Esophagus (tissue), 2 donors: ENCODE results near the gene ADRB2. TPM values are rescaled to one million over a fixed set of nuclear protein-coding genes. Genes with fewer than 3 reads are reported as not detected.

Experiments
- H3K27ac ChIP-seq, 2 donors: one replicate each; pipeline ENCODE4 v1.5.1; 2013; ENCODE audit warnings: low read depth in 2 of 2, mild to moderate bottlenecking in 2 of 2, inconsistent platforms in 1 of 2, low read length in 1 of 2, moderate library complexity in 1 of 2
- H3K27me3 ChIP-seq, 2 donors: one replicate each; pipeline ENCODE4 v1.6.1; 2013; ENCODE audit warnings: low read length in 2 of 2, control low read depth in 1 of 2, mild to moderate bottlenecking in 1 of 2; ENCODE audit not compliant: insufficient read depth in 2 of 2, control insufficient read depth in 1 of 2
- H3K36me3 ChIP-seq, 2 donors: one replicate each; pipeline ENCODE4 v1.6.1; 2013; ENCODE audit warnings: low read length in 1 of 2; ENCODE audit not compliant: control insufficient read depth in 2 of 2, insufficient read depth in 2 of 2
- H3K4me1 ChIP-seq, 2 donors: one replicate each; pipeline ENCODE4 v1.6.1; 2013; ENCODE audit warnings: low read length in 1 of 2; ENCODE audit not compliant: control insufficient read depth in 2 of 2, insufficient read depth in 2 of 2
- H3K4me3 ChIP-seq, 2 donors: one replicate each; pipeline ENCODE4 v1.5.1; 2013; ENCODE audit warnings: low read length in 2 of 2, mild to moderate bottlenecking in 2 of 2, low read depth in 1 of 2, moderate library complexity in 1 of 2
- H3K9me3 ChIP-seq, 2 donors: one replicate each; pipeline ENCODE4 v1.6.1; 2013; ENCODE audit warnings: mild to moderate bottlenecking in 2 of 2, low read depth in 1 of 2, low read length in 1 of 2, moderate library complexity in 1 of 2; ENCODE audit not compliant: control insufficient read depth in 2 of 2, insufficient read depth in 1 of 2
- WGBS, 2 donors: extraction: QIAGEN DNeasy Blood & Tissue Kit; methylation state at CpG; one replicate each; pipeline ENCODE4 v1.1.7; 2013; 5-methylcytosine and 5-hydroxymethylcytosine counted together
- polyA plus RNA-seq, 2 donors: library from polyadenylated mRNA; stranded (reverse); fragments of 200-250 nt; gene quantifications; one replicate each; pipeline ENCODE4 v1.2.3, GENCODE V29; 2013
- donor health status: healthy with polysubstance abuse.
- donor health status: Bipolar disorder and iron deficiency.

Gene ADRB2
- polyA plus RNA-seq: 1 to 10 TPM; 2.1 to 2.8 TPM

DNA sequence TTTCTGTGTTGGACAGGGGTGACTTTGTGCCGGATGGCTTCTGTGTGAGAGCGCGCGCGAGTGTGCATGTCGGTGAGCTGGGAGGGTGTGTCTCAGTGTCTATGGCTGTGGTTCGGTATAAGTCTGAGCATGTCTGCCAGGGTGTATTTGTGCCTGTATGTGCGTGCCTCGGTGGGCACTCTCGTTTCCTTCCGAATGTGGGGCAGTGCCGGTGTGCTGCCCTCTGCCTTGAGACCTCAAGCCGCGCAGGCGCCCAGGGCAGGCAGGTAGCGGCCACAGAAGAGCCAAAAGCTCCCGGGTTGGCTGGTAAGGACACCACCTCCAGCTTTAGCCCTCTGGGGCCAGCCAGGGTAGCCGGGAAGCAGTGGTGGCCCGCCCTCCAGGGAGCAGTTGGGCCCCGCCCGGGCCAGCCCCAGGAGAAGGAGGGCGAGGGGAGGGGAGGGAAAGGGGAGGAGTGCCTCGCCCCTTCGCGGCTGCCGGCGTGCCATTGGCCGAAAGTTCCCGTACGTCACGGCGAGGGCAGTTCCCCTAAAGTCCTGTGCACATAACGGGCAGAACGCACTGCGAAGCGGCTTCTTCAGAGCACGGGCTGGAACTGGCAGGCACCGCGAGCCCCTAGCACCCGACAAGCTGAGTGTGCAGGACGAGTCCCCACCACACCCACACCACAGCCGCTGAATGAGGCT, at the start of gene ADRB2:
TSS of gene ADRB2 (plus strand) at position 559 of the 686 bp plus-strand sequence. CDS start 221 bp downstream, outside the sequence.
- Histone ChIP-seq H3K4me3 (peak within 1 kb of the TSS; percentile 48 to 53), H3K4me1 (peaks cover 4 to 14% of the 10 kb centered on the region in 2 donors), H3K27ac (peak within 1 kb of the TSS; percentile 95 to 98), H3K27me3 (no peaks in the 10 kb centered on the region), H3K9me3 (no peaks in the 10 kb centered on the region), H3K36me3 (no peaks in the 10 kb centered on the region)
- 0 to 1% methylated on average over 42 of the region's 42 CpGs for whole genome bisulfite sequencing, 2 donors

DNA sequence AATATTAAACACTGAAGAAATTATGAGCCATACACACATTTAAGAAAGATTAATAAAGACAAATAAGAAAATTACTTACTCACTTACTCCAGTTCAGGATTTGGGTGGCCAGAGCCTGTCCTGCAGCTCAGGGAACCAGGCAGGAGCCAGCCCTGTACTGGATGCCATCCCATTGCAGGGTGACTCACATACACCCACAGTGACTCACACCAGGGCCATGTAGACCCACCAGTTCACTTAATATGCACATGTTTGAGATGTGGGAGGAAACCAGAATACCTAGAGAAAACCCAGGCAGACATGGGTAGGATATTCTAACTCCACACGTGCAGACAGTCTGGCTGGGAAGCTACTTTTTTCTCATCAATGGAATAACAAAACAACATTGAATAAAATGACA, 49.6 kb upstream of the ADRB2 start:
- Histone ChIP-seq H3K36me3 (no peaks in the 10 kb centered on the region), H3K4me3 (no peak overlapping the region), H3K4me1 (peaks cover 3 to 15% of the 10 kb centered on the region in 2 donors), H3K9me3 (no peaks in the 10 kb centered on the region), H3K27me3 (no peaks in the 10 kb centered on the region), H3K27ac (peak overlapping the region in 1 of 2 donors; percentile 35)
- 45 to 66% methylated on average over 1 of the region's 1 CpG for WGBS, 2 donors

DNA sequence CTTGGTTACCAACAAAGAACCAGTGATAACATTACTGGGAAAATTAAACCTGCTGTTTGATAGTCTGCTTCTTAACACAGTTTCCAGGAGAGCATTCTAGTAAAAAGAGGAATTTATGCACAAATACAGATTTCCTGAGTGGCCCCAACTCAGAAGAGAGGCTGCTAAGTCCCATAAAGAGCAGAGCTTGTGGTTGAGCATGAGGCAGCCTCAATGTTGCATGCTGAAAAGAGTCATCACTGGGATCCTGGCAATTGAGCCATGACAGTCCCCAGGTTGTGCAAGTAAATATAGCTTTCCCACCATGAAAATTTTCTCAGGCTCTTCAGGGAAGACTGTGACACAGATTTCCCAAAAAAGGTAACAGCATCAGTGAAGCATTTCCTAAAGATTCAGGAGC, 47.5 kb upstream of the ADRB2 start:
- Histone ChIP-seq H3K27ac (no peak overlapping the region), H3K36me3 (no peaks in the 10 kb centered on the region), H3K4me3 (no peak overlapping the region), H3K4me1 (peaks cover 3 to 15% of the 10 kb centered on the region in 2 donors), H3K27me3 (no peaks in the 10 kb centered on the region), H3K9me3 (no peaks in the 10 kb centered on the region)

DNA sequence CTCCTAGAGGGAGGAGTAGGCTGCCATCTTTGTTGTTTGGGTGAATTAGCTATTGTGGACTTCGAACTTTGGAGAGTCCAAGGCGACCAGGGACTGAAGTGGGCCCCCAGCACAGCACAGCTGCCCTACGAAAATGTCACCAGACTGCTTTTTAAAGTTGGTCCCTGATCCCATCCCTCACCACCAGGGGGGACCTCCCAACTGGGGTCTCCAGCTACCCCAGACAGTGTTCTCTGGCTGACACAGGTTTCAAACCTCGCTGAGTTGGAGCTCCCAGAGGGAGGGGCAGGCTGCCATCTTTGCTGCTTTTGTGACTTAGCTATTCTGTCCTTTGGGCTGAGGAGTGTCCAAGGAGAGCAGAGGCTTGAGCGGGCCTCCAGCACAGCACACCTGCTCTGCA, 45.7 kb upstream of the ADRB2 start:
- H3K4me1 ChIP-seq: peaks cover 3 to 15% of the 10 kb centered on the region in 2 donors
- 87 to 95% methylated on average over 5 of the region's 5 CpGs for WGBS, 2 donors
- H3K27me3 ChIP-seq: no peaks in the 10 kb centered on the region
- H3K36me3 ChIP-seq: no peaks in the 10 kb centered on the region
- no peaks in the 10 kb centered on the region for H3K9me3 ChIP-seq
- H3K4me3 ChIP-seq: no peak overlapping the region
- no peak overlapping the region for H3K27ac ChIP-seq

DNA sequence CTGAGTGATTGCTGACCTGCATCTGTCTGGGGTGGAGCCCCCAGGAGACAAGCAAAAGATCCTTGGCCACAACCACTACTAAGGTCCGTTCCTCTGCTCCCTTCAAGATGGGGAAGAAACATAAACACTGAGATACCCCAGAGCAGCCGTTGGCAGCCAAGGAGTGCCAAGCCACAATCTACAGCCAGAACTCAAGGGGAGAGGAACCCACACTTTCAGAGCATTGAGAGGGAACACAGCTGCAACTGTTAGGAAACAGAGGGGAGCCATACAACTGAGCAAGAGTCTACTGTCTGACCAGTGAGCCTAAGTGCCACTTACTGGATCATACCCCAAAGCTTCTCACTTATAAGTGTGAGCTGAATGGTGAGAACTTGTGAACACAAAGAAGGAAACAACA, 44.6 kb upstream of the ADRB2 start:
- no peaks in the 10 kb centered on the region for H3K27me3 ChIP-seq
- H3K4me1 ChIP-seq: peaks cover 3 to 12% of the 10 kb centered on the region in 2 donors
- 69 to 73% methylated on average over 2 of the region's 2 CpGs for WGBS, 2 donors
- H3K36me3 ChIP-seq: no peaks in the 10 kb centered on the region
- H3K27ac ChIP-seq: no peak overlapping the region
- no peaks in the 10 kb centered on the region for H3K9me3 ChIP-seq
- H3K4me3 ChIP-seq: no peak overlapping the region

DNA sequence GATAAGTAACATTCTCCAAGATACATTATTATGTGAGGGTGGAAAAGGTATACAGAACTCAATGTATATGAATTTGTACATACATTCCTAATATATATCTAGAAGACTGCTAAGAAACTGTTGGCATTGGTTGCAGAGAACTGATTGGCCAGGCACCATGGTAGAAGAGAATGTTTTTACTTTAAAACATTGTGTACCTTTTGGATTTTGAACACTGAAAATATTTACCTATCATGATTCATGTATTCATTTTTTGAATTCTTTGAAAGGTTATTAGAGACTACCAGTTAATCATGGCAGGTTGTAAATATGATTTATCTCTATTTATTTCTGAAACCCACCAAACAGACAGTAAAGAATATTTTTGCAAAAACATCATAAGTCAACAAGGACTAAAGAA, 41.2 kb upstream of the ADRB2 start:
- H3K4me3 ChIP-seq: no peak overlapping the region
- H3K4me1 ChIP-seq: peaks cover 3 to 6% of the 10 kb centered on the region in 2 donors
- no peaks in the 10 kb centered on the region for H3K36me3 ChIP-seq
- no peaks in the 10 kb centered on the region for H3K27me3 ChIP-seq
- H3K9me3 ChIP-seq: no peaks in the 10 kb centered on the region
- H3K27ac ChIP-seq: no peak overlapping the region

DNA sequence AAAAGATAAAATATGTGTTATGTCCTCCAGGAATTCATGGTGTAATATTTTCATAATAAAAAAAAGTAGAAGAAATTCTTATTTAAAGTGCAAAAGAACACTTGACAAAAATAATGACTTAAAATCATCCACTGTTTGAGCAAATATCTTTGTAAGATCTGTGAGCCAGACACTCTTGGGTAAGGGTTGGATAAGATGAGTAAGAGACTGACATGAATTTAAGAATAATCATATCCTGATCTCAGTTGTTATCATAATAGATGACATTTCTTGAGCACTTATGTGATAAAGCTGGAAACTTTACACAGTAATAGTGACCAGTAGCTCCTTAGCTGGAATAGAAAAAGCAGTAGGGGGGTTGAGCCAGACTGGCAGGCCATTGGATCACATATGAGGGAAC, 40.0 kb upstream of the ADRB2 start:
- Histone ChIP-seq H3K36me3 (no peaks in the 10 kb centered on the region), H3K9me3 (no peaks in the 10 kb centered on the region), H3K4me1 (peaks cover 1 to 6% of the 10 kb centered on the region in 2 donors), H3K4me3 (no peak overlapping the region), H3K27me3 (no peaks in the 10 kb centered on the region), H3K27ac (no peak overlapping the region)

DNA sequence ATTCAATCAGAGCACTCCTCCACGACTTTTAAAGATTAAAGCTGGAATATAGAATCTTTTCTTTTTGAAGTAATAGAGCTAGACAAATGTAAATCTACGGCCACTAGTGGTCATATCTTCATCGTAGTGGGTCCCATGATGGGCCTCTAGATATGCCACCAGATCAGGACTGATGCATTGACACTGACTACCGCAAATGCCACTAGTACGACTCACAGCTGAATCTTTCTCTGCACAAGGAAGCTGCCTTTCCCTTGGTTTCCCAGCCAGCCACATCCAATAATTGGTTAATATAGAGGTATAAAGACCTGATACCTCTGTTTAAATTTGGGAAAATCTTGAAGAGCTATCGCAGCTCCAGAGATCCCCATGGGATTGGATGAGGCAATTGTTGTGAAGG, 37.8 kb upstream of the ADRB2 start:
- 91% methylated on average over 6 of the region's 6 CpGs for WGBS, 2 donors
- no peaks in the 10 kb centered on the region for H3K27me3 ChIP-seq

DNA sequence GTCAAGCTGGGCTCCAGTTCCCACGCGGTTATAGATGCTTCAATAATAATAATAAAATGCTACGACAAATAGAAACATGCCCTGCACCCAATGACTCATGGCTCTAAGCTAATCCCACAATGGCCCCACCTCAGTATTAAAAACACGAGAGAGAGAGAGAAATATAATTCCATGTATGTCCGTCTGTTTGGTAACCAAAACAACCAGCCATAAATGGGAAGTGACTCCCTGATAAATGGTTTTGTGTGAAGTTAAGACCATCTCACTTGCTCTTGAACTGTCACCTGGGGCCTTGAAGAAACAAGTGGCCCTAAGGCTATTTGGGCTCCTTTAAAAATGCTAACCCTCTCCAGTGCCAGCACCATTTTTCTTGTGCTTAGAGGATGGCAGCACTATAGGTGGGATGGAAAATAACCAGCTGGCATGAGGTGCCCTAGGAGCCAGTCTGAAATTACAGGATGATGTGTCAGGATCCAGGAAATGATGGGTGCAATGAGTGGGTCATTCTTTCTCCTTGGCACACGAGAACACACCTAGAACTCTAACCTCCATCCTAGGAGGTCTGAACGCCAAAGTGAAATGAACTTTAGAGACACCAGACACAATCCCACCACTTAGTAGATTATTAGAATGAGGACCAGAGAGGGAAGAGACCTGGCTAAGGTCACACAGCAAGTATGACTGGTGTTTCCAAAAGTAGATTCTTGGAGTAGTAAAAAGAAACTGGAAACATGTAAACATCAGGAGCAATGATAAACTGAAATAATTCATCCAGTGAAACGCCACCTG, 35.7 kb upstream of the ADRB2 start:
- WGBS, 2 donors: 52 to 62% methylated on average over 8 of the region's 8 CpGs
- Histone ChIP-seq H3K4me1 (peaks cover 0 to 6% of the 10 kb centered on the region in 2 donors), H3K36me3 (no peaks in the 10 kb centered on the region), H3K9me3 (no peaks in the 10 kb centered on the region), H3K27me3 (no peaks in the 10 kb centered on the region), H3K4me3 (no peak overlapping the region), H3K27ac (peak overlapping the region; percentile 52 to 77)

More for the DNA sequence above, 37.8 kb upstream of the ADRB2 start:
- no peaks in the 10 kb centered on the region for H3K36me3 ChIP-seq
- peaks cover 0 to 6% of the 10 kb centered on the region in 2 donors for H3K4me1 ChIP-seq
- no peak overlapping the region for H3K4me3 ChIP-seq
- no peaks in the 10 kb centered on the region for H3K9me3 ChIP-seq
- no peak overlapping the region for H3K27ac ChIP-seq

DNA sequence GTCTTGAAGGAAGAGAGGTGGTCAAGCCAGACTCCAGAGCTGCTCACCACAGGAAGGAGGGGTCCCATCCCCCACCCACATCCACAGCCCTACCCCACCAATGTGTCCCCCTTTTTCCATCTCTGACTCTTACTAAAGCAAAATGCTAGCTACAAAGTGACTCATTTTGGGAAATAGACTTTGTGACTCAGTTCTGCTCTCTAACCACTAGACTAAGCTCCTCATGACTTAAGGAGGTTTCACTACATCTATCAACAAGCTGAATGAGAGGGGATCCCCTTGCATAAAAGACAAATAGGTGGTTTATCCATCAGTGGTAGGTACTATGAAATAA, 35.1 kb upstream of the ADRB2 start:
- Histone ChIP-seq H3K9me3 (no peaks in the 10 kb centered on the region), H3K27me3 (no peaks in the 10 kb centered on the region), H3K27ac (peak overlapping the region; percentile 52 to 70), H3K4me1 (peaks cover 0 to 6% of the 10 kb centered on the region in 2 donors), H3K4me3 (no peak overlapping the region), H3K36me3 (no peaks in the 10 kb centered on the region)
